GM12878 (cell line): ENCODE results near the gene ZBTB18. TPM values are rescaled to one million over a fixed set of nuclear protein-coding genes. Genes with fewer than 3 reads are reported as not detected.

Experiments used
- ATAC-seq: fragments of 200-7000 bp; cut with Tn5 transposase; 3 replicates; pipeline ENCODE4 v1.9.1; 2020; ENCODE audit warnings: mild to moderate bottlenecking, moderate library complexity
- BruUV-seq: library from RNA; stranded (reverse); fragments of 400-500 nt; replicated peaks from 2 replicates; lab custom pipeline; 2021; lab: Mats Ljungman, UMichigan
- CTCF ChIA-PET: fragments of 300-600 bp; sonication (Branson Sonifier 250); formaldehyde crosslinking; extraction: SDS; loops from one replicate; lab custom pipeline; 2021; ENCODE audit warnings: inconsistent platforms; lab: Yijun Ruan, JAX
- POLR2A ChIA-PET: fragments of 350-600 bp; formaldehyde crosslinking; extraction: SDS; loops from one replicate; lab custom pipeline; 2021; ENCODE audit warnings: inconsistent platforms; lab: Charles Lee
- RAD21 ChIA-PET: fragments of 300-600 bp; sonication (Branson Sonifier 250); formaldehyde crosslinking; loops from one replicate; lab custom pipeline; 2023; ENCODE audit warnings: antibody characterized with exemption; ENCODE audit not compliant: unreplicated experiment; lab: Charles Lee
- SMC1A ChIA-PET: fragments of 300-600 bp; sonication (Branson Sonifier 250); formaldehyde crosslinking; loops from one replicate; lab custom pipeline; 2023; ENCODE audit not compliant: unreplicated experiment, uncharacterized antibody; lab: Charles Lee
- DNase-seq: peaks from one replicate; pipeline ENCODE4 v3.0.0-alpha.2; 2011; ENCODE audit warnings: low read depth, low spot score
- FAIRE-seq: peaks from 3 replicates; lab custom pipeline; 2011; peaks lifted over from hg19 to GRCh38; lab: Jason Lieb, UNC
- H2AFZ ChIP-seq: 2 replicates; pipeline ENCODE4 v1.6.0; 2011; ENCODE audit warnings: low read depth, low read length, control low read depth; ENCODE audit not compliant: control insufficient read depth
- H3K27ac ChIP-seq: 2 replicates; pipeline ENCODE4 v1.5.1; 2011; ENCODE audit warnings: control low read depth; ENCODE audit not compliant: control insufficient read depth, insufficient read depth
- H3K27me3 ChIP-seq, 2 experiments: replicated peaks in 1 of 2; 2 replicates each; pipeline versions ENCODE4 v1.6.0 to v1.6.1; 2011; ENCODE audit warnings: low read length in 1 of 2; ENCODE audit not compliant: control insufficient read depth in 2 of 2, insufficient read depth in 2 of 2
- H3K36me3 ChIP-seq, 2 experiments: 2 replicates each; pipeline ENCODE4 v1.5.1; 2011; ENCODE audit warnings: low read length in 1 of 2; ENCODE audit not compliant: control insufficient read depth in 2 of 2, insufficient read depth in 2 of 2
- H3K4me1 ChIP-seq: 2 replicates; pipeline ENCODE4 v1.6.1; 2011; ENCODE audit warnings: mild to moderate bottlenecking, low read length, moderate library complexity, mixed read lengths; ENCODE audit not compliant: control insufficient read depth, insufficient read depth
- H3K4me2 ChIP-seq: 2 replicates; pipeline ENCODE4 v1.6.0; 2011; ENCODE audit warnings: control low read depth; ENCODE audit not compliant: control insufficient read depth, insufficient read depth
- H3K4me3 ChIP-seq: fragments of 200-600 bp; sonication (generic); 2 replicates; pipeline ENCODE4 v1.5.1; 2016
- H3K79me2 ChIP-seq: 2 replicates; pipeline ENCODE4 v1.6.0; 2011; ENCODE audit warnings: low read length; ENCODE audit not compliant: control insufficient read depth, insufficient read depth
- H3K9ac ChIP-seq: 2 replicates; pipeline ENCODE4 v1.8.0; 2011; ENCODE audit warnings: low read length, control low read depth, mixed read lengths; ENCODE audit not compliant: control insufficient read depth, insufficient read depth
- H3K9me3 ChIP-seq: replicated peaks from 3 replicates; pipeline ENCODE4 v1.5.1; 2011; ENCODE audit warnings: mild to moderate bottlenecking, low read length; ENCODE audit not compliant: control insufficient read depth, insufficient read depth
- H4K20me1 ChIP-seq: 2 replicates; pipeline ENCODE4 v1.6.0; 2011; ENCODE audit not compliant: control insufficient read depth, insufficient read depth
- BRCA1 ChIP-seq: IDR thresholded peaks from 2 replicates; pipeline ENCODE4 v1.6.1; 2011; ENCODE audit warnings: low read depth, low read length, improper control_type of control experiment
- ESRRA ChIP-seq: IDR thresholded peaks from 2 replicates; pipeline ENCODE4 v1.6.1; 2012; ENCODE audit warnings: mild to moderate bottlenecking, low read length, improper control_type of control experiment
- IKZF2 ChIP-seq, 2 experiments: fragments of 450-650 bp; IDR thresholded peaks; 2 replicates each; pipeline ENCODE4 v1.6.1; 2017; ENCODE audit warnings: mild to moderate bottlenecking in 2 of 2, moderate library complexity in 2 of 2
- JUND ChIP-seq: IDR thresholded peaks from 2 replicates; pipeline ENCODE4 v1.6.1; 2012; ENCODE audit warnings: low read depth, mild to moderate bottlenecking, low read length, improper control_type of control experiment, moderate library complexity
- MEF2A ChIP-seq: IDR thresholded peaks from 2 replicates; pipeline ENCODE4 v1.6.1; 2011; ENCODE audit warnings: low read depth, mild to moderate bottlenecking, low read length, moderate library complexity; ENCODE audit not compliant: insufficient read depth
- MYC ChIP-seq: IDR thresholded peaks from 2 replicates; pipeline ENCODE4 v1.6.1; 2011; ENCODE audit warnings: mild to moderate bottlenecking, low read length, moderate library complexity, inconsistent platforms; ENCODE audit not compliant: insufficient read depth, insufficient replicate concordance, insufficient read length, severe bottlenecking
- NFXL1 ChIP-seq: fragments of 450-650 bp; IDR thresholded peaks from 2 replicates; pipeline ENCODE4 v1.6.1; 2017; ENCODE audit warnings: antibody characterized with exemption, mild to moderate bottlenecking, borderline replicate concordance
- NR2C1 ChIP-seq: fragments of 450-650 bp; IDR thresholded peaks from 2 replicates; pipeline ENCODE4 v1.6.1; 2017; ENCODE audit warnings: antibody characterized with exemption, mild to moderate bottlenecking, moderate library complexity
- PAX8 ChIP-seq: fragments of 450-650 bp; IDR thresholded peaks from 2 replicates; pipeline ENCODE4 v1.6.1; 2017; ENCODE audit warnings: mild to moderate bottlenecking, moderate library complexity
- RAD51 ChIP-seq: fragments of 450-650 bp; IDR thresholded peaks from 2 replicates; pipeline ENCODE4 v1.6.1; 2016; ENCODE audit warnings: moderate library complexity, mild to moderate bottlenecking, inconsistent platforms
- RELA ChIP-seq: fragments of 450-650 bp; IDR thresholded peaks from 2 replicates; pipeline ENCODE4 v1.8.0; 2014; ENCODE audit warnings: borderline replicate concordance; ENCODE audit not compliant: partially characterized antibody
- SPI1 ChIP-seq: IDR thresholded peaks from 2 replicates; pipeline ENCODE4 v1.6.1; 2011; ENCODE audit warnings: low read depth, mild to moderate bottlenecking, low read length, moderate library complexity, borderline replicate concordance; ENCODE audit not compliant: insufficient read depth
- STAT3 ChIP-seq: IDR thresholded peaks from 2 replicates; pipeline ENCODE4 v1.6.1; 2011; ENCODE audit warnings: low read depth, low read length, improper control_type of control experiment
- TARDBP ChIP-seq: IDR thresholded peaks from 2 replicates; pipeline ENCODE4 v1.6.1; 2016; ENCODE audit warnings: borderline replicate concordance
- TBL1XR1 ChIP-seq: IDR thresholded peaks from 2 replicates; pipeline ENCODE4 v1.6.1; 2012; ENCODE audit warnings: low read depth, low read length, improper control_type of control experiment
- ZBED1 ChIP-seq: IDR thresholded peaks from 2 replicates; pipeline ENCODE4 v1.6.1; 2016; ENCODE audit warnings: borderline replicate concordance
- WGBS: methylation state at CpG from one replicate; pipeline ENCODE4 v1.1.6; 2016; ENCODE audit warnings: low lambda C conversion rate; ENCODE audit not compliant: insufficient replicate concordance, insufficient coverage; ENCODE audit errors: missing lambda C conversion rate; 5-methylcytosine and 5-hydroxymethylcytosine counted together
- in situ Hi-C: fragments of 300-500 bp; cut with MboI; formaldehyde crosslinking; loops from 9 replicates; pipeline ENCODE4 v1.14.3; 2018; ENCODE audit warnings: mixed read lengths
- intact Hi-C: fragments of 100-400 bp; cut with micrococcal nuclease; formaldehyde crosslinking; loops from one replicate; pipeline ENCODE4 v1.14.2; 2022; ENCODE audit not compliant: unreplicated experiment
- polyA plus RNA-seq, 11 experiments: library from polyadenylated mRNA; depleted of rRNA in 4 of 11; unstranded in 6 of 11; stranded (reverse) in 5 of 11; fragments of >200 nt; fragmentation: Nextera tagmentation in 4 of 11; fragmentation: Illumina TruSeq in 1 of 11; extraction: Ambion mirVana in 4 of 11; extraction: Trizol in 1 of 11; gene quantifications; 1 replicate in 1 of 11; 2 replicates in 10 of 11; pipeline versions ENCODE4 v1.2.1 to v1.2.3, GENCODE V29; 2011 to 2016; ENCODE audit warnings: inconsistent platforms in 2 of 11, missing spikeins in 2 of 11, low read depth in 1 of 11
- total RNA-seq, 4 experiments: library from RNA; depleted of rRNA in 3 of 4; stranded (reverse); fragments of >200 nt in 3 of 4; fragmentation: Illumina TruSeq in 1 of 4; extraction: Trizol in 1 of 4; gene quantifications; 2 replicates each; pipeline versions ENCODE4 v1.2.1 to v1.2.3, GENCODE V29; 2013 to 2021
- TF ChIP-seq, protein P1 (sequence below): fragments of 450-650 bp; IDR thresholded peaks from 2 replicates; pipeline ENCODE4 v1.6.1; 2017; ENCODE audit warnings: mild to moderate bottlenecking, moderate library complexity
- TF ChIP-seq, protein P2 (sequence below): fragments of 450-650 bp; IDR thresholded peaks from 2 replicates; pipeline ENCODE4 v1.6.1; 2016; ENCODE audit warnings: mild to moderate bottlenecking
- TF ChIP-seq, protein P3 (sequence below): IDR thresholded peaks from 2 replicates; pipeline ENCODE4 v1.6.1; 2011; ENCODE audit warnings: mild to moderate bottlenecking, low read depth, low read length, moderate library complexity; ENCODE audit not compliant: insufficient replicate concordance

Gene ZBTB18
- total and polyA plus RNA-seq, 10 of the 15 experiments (the other 5 are each of a cell fraction or from before 2014, with no cell fraction given): 0.27 to 8.6 (median 6.1) TPM

DNA sequence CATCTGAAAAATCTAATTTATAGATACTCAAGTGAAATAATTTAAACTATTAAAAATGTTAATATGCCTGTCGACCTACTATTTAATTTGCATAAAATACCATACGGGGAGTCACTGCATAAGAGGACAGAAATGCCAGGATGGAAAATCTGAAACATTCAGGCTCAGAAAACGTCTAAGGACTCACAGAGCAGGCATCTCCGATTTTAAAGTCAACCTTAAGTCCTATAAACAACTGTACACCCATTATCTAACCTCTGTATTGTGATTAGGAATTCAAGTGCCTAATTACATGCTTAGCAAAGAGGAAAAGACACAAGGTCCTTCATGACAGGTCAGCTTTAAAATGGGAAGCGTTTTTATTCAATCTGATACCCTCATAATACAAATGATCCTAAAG lies 49.2 kb downstream of the ZBTB18 start:
- Histone ChIP-seq H3K79me2 (no peaks in the 10 kb centered on the region), H3K9me3 (no peaks in the 10 kb centered on the region), H3K27me3 (peaks cover 2 to 9% of the 10 kb centered on the region in 2 experiments; a peak in 3 of 4 replicates), H3K9ac (no peak overlapping the region), H4K20me1 (no peaks in the 10 kb centered on the region), H2AFZ (no peak overlapping the region), H3K4me2 (no peak overlapping the region), H3K4me1 (no peaks in the 10 kb centered on the region), H3K4me3 (no peak overlapping the region), H3K27ac (no peak overlapping the region), H3K36me3 (no peaks in the 10 kb centered on the region)
- FAIRE-seq (no peak), DNase-seq (no peak), ATAC-seq (no peak)
- ChIA-PET RAD21 (no interaction called here), CTCF (no interaction called here), SMC1A (no interaction called here), POLR2A (no interaction called here)
- intact Hi-C loops (no loop called here), in situ Hi-C loops (no loop called here)
- BruUV-seq: no TSS peak
- TF ChIP-seq, protein P1, sequence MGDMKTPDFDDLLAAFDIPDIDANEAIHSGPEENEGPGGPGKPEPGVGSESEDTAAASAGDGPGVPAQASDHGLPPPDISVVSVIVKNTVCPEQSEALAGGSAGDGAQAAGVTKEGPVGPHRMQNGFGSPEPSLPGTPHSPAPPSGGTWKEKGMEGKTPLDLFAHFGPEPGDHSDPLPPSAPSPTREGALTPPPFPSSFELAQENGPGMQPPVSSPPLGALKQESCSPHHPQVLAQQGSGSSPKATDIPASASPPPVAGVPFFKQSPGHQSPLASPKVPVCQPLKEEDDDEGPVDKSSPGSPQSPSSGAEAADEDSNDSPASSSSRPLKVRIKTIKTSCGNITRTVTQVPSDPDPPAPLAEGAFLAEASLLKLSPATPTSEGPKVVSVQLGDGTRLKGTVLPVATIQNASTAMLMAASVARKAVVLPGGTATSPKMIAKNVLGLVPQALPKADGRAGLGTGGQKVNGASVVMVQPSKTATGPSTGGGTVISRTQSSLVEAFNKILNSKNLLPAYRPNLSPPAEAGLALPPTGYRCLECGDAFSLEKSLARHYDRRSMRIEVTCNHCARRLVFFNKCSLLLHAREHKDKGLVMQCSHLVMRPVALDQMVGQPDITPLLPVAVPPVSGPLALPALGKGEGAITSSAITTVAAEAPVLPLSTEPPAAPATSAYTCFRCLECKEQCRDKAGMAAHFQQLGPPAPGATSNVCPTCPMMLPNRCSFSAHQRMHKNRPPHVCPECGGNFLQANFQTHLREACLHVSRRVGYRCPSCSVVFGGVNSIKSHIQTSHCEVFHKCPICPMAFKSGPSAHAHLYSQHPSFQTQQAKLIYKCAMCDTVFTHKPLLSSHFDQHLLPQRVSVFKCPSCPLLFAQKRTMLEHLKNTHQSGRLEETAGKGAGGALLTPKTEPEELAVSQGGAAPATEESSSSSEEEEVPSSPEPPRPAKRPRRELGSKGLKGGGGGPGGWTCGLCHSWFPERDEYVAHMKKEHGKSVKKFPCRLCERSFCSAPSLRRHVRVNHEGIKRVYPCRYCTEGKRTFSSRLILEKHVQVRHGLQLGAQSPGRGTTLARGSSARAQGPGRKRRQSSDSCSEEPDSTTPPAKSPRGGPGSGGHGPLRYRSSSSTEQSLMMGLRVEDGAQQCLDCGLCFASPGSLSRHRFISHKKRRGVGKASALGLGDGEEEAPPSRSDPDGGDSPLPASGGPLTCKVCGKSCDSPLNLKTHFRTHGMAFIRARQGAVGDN: no peak
- TF ChIP-seq MYC (no peak), MEF2A (no peak), PAX8 (no peak), ZBED1 (no peak), SPI1 (no peak), JUND (no peak), RAD51 (no peak), NFXL1 (no peak), NR2C1 (no peak), ESRRA (no peak), BRCA1 (no peak), IKZF2 (IDR thresholded peaks at IDR 0.05) (no peak), TARDBP (no peak), RELA (no peak), TBL1XR1 (no peak), STAT3 (no peak)
- TF ChIP-seq, protein P2, sequence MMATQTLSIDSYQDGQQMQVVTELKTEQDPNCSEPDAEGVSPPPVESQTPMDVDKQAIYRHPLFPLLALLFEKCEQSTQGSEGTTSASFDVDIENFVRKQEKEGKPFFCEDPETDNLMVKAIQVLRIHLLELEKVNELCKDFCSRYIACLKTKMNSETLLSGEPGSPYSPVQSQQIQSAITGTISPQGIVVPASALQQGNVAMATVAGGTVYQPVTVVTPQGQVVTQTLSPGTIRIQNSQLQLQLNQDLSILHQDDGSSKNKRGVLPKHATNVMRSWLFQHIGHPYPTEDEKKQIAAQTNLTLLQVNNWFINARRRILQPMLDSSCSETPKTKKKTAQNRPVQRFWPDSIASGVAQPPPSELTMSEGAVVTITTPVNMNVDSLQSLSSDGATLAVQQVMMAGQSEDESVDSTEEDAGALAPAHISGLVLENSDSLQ: no peak
- TF ChIP-seq, protein P3, sequence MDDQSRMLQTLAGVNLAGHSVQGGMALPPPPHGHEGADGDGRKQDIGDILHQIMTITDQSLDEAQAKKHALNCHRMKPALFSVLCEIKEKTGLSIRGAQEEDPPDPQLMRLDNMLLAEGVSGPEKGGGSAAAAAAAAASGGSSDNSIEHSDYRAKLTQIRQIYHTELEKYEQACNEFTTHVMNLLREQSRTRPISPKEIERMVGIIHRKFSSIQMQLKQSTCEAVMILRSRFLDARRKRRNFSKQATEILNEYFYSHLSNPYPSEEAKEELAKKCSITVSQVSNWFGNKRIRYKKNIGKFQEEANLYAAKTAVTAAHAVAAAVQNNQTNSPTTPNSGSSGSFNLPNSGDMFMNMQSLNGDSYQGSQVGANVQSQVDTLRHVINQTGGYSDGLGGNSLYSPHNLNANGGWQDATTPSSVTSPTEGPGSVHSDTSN: no peak
- WGBS: 12% methylated on average over 5 of the region's 5 CpGs
